Measurements from ENCODE around the gene LZTR1.
"Not testable (repeated sequence)": the region's sequence is repeated elsewhere in the genome, so short reads cannot be mapped to it uniquely, and the experiment has no call there.

GRCh38 chr22:21039158-21039557, 57.1 kb downstream of the LZTR1 start:
- not testable (repeated sequence) for TF ChIP-seq CTCF, POLR2A (IDR thresholded peaks at IDR 0.05)
